Peyer's patch (tissue), 4 donors: Measurements from ENCODE around the gene HTR4. TPM values are rescaled to one million over a fixed set of nuclear protein-coding genes. Genes with fewer than 3 reads are reported as not detected.

Source experiments
- DNase-seq, 3 donors: peaks; one replicate each; pipeline ENCODE4 v3.0.0-alpha.2; 2017 to 2019
- H3K27ac ChIP-seq, 4 donors: fragments of 200-600 bp; sonication (generic); one replicate each; pipeline ENCODE4 v1.5.1; 2016 to 2019
- H3K27me3 ChIP-seq, 2 donors: fragments of 200-600 bp; sonication (generic); one replicate each; pipeline ENCODE4 v1.5.1; 2019
- H3K36me3 ChIP-seq, 3 donors: fragments of 200-600 bp; sonication (generic); one replicate each; pipeline ENCODE4 v1.5.1; 2016 to 2019
- H3K4me1 ChIP-seq, 4 donors: fragments of 200-600 bp; sonication (generic); one replicate each; pipeline ENCODE4 v1.5.1; 2016 to 2019
- H3K4me3 ChIP-seq, 4 donors: fragments of 200-600 bp; sonication (generic); 1 replicate in 3 of 4; 2 replicates in 1 of 4; pipeline ENCODE4 v1.5.1; 2016 to 2019; ENCODE audit warnings: mild to moderate bottlenecking in 1 of 4
- H3K9me3 ChIP-seq, 4 donors: fragments of 200-600 bp; sonication (generic); one replicate each; pipeline ENCODE4 v1.5.1; 2016 to 2019; ENCODE audit warnings: mild to moderate bottlenecking in 1 of 4
- CTCF ChIP-seq, 6 experiments: fragments of 450-650 bp in 4 of 6; fragments of 200-600 bp in 2 of 6; sonication (generic) in 1 of 6; IDR thresholded peaks; one replicate each; pipeline ENCODE4 v1.5.1; 2017 to 2019; ENCODE audit warnings: antibody characterized with exemption in 6 of 6, mild to moderate bottlenecking in 3 of 6, moderate library complexity in 1 of 6
- POLR2A ChIP-seq, 2 donors: fragments of 450-650 bp; IDR thresholded peaks; one replicate each; pipeline ENCODE4 v1.5.1; 2017; ENCODE audit warnings: antibody characterized with exemption in 2 of 2, mild to moderate bottlenecking in 2 of 2, moderate library complexity in 2 of 2
- total RNA-seq, 4 donors: library from RNA; depleted of rRNA; stranded (reverse); fragments of >200 nt; gene quantifications; one replicate each; pipeline ENCODE4 v1.1.0, GENCODE V29; 2016

HTR4 gene
- total RNA-seq, 4 donors from 2014 or later: 21.5 to 46.6 (median 44.1) TPM

GRCh38 chr5:148433826-148434225 is 220.5 kb downstream of the HTR4 start:
- H3K9me3 ChIP-seq: no peaks in the 10 kb centered on the region
- TF ChIP-seq CTCF (IDR thresholded peaks at IDR 0.05) (no peak), POLR2A (IDR thresholded peaks at IDR 0.05) (no peak)
- no peak overlapping the region for H3K27ac ChIP-seq
- H3K27me3 ChIP-seq: no peaks in the 10 kb centered on the region
- H3K4me3 ChIP-seq: no peak overlapping the region
- peaks cover 0 to 68% (median 0%) of the 10 kb centered on the region in 3 donors for H3K36me3 ChIP-seq
- DNase-seq: no peak
- H3K4me1 ChIP-seq: no peaks in the 10 kb centered on the region

Other genes with a start within 250 kb of the HTR4 start
- 1 to 10 TPM in 2 of 4 donors, under 1 TPM in 2; 0.53 to 7.4 (median 1.7) TPM for gene ADRB2, start 172.1 kb upstream of the HTR4 start, total RNA-seq